Effector memory CD4-positive, alpha-beta T cell (primary cell): ENCODE data around the gene NUPR1.
A peak's percentile ranks its signal among the peaks of the same experiment; 100 is the strongest.

ENCODE experiments used
- DNase-seq, 3 donors: peaks; one replicate each; pipeline ENCODE4 v3.0.0-alpha.2; 2020
- H3K27ac ChIP-seq: 2 replicates; pipeline ENCODE4 v1.7.0; 2013; ENCODE audit warnings: mild to moderate bottlenecking, low read length, moderate library complexity; ENCODE audit not compliant: insufficient read depth, poor library complexity, severe bottlenecking
- H3K27me3 ChIP-seq: replicated peaks from 2 replicates; pipeline ENCODE4 v1.7.0; 2013; ENCODE audit warnings: mild to moderate bottlenecking, low read length; ENCODE audit not compliant: insufficient read depth, control insufficient read depth, poor library complexity, severe bottlenecking
- H3K36me3 ChIP-seq: 2 replicates; pipeline ENCODE4 v1.7.0; 2013; ENCODE audit warnings: mild to moderate bottlenecking, low read length, moderate library complexity; ENCODE audit not compliant: control insufficient read depth, insufficient read depth
- H3K4me1 ChIP-seq: 2 replicates; pipeline ENCODE4 v1.7.0; 2013; ENCODE audit warnings: low read length, mild to moderate bottlenecking; ENCODE audit not compliant: control insufficient read depth, insufficient read depth, poor library complexity, severe bottlenecking
- H3K4me3 ChIP-seq: 2 replicates; pipeline ENCODE4 v1.7.0; 2013; ENCODE audit warnings: low read length, low read depth, mild to moderate bottlenecking; ENCODE audit not compliant: insufficient read depth, poor library complexity, severe bottlenecking
- H3K9me3 ChIP-seq: 2 replicates; pipeline ENCODE4 v1.7.0; 2013; ENCODE audit warnings: mild to moderate bottlenecking, low read length, moderate library complexity; ENCODE audit not compliant: control insufficient read depth

NUPR1 gene

DNA sequence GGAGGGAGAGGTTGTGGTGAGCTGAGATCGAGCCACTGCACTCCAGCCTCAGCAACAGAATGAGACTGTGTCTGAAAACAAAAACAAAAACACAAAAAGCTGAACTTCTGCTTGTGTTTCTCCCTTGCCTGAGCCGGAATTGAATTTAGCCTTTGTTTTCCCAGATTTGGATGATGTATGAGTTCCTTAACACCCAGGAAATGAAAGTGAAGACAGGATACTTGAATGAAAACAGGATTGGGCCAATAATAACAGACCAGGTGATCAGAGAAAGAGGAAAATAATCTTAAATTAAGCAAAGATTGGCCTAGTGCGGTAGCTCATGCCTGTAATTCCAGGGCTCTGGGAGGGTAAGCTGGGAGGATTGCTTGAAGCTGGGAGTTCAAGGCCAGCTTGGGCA, 1.6 kb upstream of the NUPR1 start:
- no peaks in the 10 kb centered on the region for H3K4me1 ChIP-seq

DNA sequence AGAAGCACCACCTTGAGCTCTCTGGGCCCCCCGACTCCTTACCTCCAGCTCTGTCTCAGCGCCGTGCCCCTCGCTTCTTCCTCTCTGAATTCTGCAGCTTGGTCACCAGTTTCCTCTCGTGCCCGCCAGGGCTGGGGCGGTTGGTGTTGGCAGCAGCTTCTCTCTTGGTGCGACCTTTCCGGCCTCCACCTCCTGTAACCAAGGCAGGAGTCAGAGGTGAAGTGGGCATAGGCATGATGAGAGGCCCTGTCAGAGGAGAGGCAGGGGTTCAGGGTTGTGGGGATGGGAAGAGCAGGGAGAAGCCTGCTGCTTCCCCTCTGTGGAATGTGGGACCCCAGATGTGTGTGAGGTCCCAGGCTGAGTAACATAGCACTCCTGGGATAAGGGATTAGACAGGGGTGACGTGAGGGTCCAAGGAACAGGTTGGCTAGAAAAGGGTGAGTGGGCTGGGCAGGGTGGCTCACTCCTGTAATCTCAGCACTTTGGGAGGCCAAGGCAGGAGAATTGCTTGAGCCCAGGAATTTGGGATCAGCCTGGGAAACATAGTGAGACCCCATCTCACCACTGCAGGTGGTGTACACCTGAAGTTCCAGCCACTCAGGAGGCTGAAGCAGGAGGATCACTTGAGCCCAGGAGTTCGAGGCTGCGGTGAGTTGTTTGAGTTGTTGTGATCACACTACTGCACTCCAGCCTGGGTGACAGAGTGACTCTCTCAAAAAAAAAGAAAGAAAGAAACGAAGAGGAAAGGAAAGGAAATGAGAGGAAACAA, 626 bp downstream of the NUPR1 start:
- H3K36me3 ChIP-seq = no peaks in the 10 kb centered on the region
- peaks cover 11% of the 10 kb centered on the region for H3K4me1 ChIP-seq
- H3K27ac ChIP-seq = no peak overlapping the region
- no peaks in the 10 kb centered on the region for H3K27me3 ChIP-seq
- DNase-seq = no peak
- H3K4me3 ChIP-seq = no peak overlapping the region
- H3K9me3 ChIP-seq = no peaks in the 10 kb centered on the region

More for the DNA sequence above, 1.6 kb upstream of the NUPR1 start:
- Histone ChIP-seq H3K9me3 (no peaks in the 10 kb centered on the region), H3K36me3 (no peaks in the 10 kb centered on the region), H3K27ac (no peak overlapping the region), H3K4me3 (no peak overlapping the region), H3K27me3 (no peaks in the 10 kb centered on the region)
- no peak for DNase-seq

DNA sequence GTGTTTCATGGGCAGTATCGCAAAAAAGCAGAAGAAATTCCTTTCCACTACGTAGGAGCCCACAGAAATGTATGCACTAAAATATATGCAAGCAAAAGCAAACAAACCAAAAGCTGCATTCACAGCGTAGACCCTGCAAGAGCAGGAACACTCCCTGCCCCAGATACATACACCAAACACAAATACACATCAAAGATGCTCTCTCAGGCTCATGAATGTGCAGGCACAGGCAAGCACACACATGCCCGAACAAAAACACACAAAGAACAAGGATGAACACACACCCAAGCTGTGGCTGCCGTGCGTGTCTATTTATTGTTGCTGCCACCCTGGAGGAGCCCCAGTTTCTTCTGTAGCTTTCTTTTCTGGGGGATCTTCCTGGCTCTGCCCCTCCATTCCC, 1.7 kb downstream of the NUPR1 start:
- Histone ChIP-seq H3K4me1 (peaks cover 11% of the 10 kb centered on the region), H3K36me3 (no peaks in the 10 kb centered on the region), H3K4me3 (no peak overlapping the region), H3K27ac (no peak overlapping the region), H3K27me3 (no peaks in the 10 kb centered on the region), H3K9me3 (no peaks in the 10 kb centered on the region)
- no peak for DNase-seq

DNA sequence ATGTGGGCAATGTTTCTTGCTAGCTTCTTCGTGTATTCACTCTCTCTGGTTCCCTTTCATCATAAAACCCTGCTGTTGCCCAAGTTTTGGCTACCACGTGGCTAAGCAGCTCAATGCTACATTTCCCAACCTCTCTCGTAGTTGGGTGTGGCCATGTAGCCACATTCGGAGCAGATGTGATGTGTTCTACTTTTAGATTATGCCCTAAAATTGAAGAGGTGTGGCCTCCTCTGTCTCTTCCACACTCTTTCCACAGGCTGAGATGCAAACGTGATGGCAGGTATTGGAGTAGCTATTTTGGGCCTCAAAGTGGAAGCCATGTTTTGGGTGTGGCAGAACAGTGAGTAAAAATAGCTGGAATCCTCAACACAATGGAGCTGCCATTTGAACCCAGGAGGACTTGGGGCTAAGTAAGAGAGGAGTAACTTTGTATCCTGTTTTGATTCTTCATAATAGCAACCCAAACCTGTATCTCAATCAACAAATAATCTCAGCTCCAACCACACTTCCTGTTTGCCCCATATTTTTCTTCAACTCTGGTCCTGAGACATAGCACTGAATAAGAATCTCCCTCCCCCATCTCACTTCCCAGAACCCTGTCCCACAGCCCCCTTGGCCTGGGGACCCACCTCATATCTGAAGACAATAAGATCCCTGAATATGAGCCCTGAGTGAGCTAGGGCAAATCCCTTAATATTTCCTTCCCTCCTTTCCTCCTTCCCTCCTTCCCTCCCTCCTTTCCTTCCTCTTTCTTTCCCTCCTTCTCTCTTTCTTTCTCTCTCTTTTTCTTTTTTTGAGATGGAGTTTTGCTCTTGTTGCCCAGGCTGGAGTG, 4.0 kb downstream of the NUPR1 start:
- no peaks in the 10 kb centered on the region for H3K9me3 ChIP-seq
- H3K4me3 ChIP-seq = no peak overlapping the region
- peak overlapping the region; percentile 32 for H3K27ac ChIP-seq
- peaks cover 11% of the 10 kb centered on the region for H3K4me1 ChIP-seq
- no peaks in the 10 kb centered on the region for H3K27me3 ChIP-seq
- no peaks in the 10 kb centered on the region for H3K36me3 ChIP-seq
- no peak for DNase-seq

DNA sequence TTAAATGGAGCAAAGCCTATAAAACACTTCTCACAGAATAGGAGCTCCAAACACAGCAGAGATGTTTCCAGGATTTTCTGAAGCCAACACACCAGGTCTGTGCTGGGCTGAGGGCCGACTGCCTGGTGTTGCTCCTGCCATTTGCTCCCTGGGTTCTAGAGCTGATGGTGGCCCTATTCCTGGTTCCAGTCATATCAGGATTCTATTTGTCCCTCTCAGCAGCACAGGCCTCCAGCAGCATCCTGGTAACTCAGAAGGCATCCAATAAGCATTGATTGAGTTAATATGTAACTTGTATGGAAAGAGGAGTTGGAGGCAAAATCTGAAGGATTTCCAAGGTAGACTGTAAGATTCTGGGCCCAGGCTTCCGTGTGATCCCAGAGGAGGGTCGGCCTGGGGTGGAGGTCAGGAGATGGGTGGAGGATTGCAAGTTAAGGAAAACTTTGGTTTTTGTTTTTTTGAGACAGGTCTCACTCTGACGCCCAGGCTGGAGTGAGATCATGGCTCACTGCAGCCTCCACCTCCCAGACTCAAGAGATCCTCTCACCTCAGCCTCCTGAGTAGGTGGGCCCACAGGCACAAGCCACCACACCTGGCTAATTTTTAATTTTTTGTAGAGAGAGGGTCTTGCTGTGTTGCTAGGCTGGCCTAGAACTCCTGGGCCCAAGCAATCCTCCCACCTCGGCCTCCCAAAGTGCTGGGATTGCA, 5.7 kb downstream of the NUPR1 start:
- no peaks in the 10 kb centered on the region for H3K36me3 ChIP-seq
- DNase-seq = no peak
- H3K27ac ChIP-seq = no peak overlapping the region
- no peaks in the 10 kb centered on the region for H3K27me3 ChIP-seq
- H3K4me1 ChIP-seq = peaks cover 11% of the 10 kb centered on the region
- no peak overlapping the region for H3K4me3 ChIP-seq
- no peaks in the 10 kb centered on the region for H3K9me3 ChIP-seq

DNA sequence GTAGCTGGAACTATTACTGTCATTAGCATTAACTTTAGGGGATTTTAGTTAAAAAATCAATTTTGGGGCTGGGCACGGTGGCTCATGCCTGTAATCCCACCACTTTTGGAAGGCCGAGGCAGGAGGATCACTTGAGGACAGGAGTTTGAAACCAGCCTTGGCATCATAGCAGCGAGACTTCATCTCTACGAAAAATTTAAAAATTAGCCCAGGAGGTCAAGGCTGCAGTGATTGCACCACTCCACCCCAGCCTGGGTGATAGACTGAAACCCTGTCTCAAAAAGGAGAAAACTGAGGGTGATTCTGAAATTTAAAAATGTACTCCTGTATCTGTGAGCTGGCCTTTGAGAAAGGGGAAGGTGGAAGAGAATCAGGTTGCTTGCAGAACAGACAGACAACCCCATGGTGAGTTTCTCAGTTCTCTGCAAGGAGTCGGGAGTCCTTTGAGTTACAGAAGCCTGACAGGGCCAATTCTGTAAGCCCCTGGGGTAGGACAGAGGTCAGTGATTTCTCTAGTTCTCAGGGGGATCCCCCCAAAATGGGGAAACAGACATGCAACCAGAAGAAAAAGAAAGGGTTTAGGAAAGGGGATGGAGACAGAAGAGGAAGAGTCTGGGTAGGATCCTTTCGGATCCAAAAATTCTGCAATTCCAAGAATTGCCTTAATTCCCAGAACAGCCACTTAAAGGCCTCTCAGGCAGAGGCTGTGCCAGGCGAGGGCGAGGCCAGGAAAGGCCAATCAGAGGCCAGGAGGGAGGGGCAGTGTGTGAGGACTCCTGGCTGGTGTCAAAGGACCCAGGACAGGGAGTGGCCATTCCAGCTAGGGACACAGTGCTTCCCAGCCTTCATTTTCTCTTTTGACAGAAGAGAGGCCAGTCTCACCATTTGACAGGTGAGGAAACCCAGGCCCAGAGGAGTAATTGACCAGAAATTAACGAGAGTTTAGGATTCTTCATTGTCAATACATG, 6.7 kb downstream of the NUPR1 start:
- no peak for DNase-seq
- no peaks in the 10 kb centered on the region for H3K27me3 ChIP-seq
- no peak overlapping the region for H3K27ac ChIP-seq
- H3K9me3 ChIP-seq = no peaks in the 10 kb centered on the region
- H3K4me1 ChIP-seq = peaks cover 11% of the 10 kb centered on the region
- no peak overlapping the region for H3K4me3 ChIP-seq
- H3K36me3 ChIP-seq = no peaks in the 10 kb centered on the region

DNA sequence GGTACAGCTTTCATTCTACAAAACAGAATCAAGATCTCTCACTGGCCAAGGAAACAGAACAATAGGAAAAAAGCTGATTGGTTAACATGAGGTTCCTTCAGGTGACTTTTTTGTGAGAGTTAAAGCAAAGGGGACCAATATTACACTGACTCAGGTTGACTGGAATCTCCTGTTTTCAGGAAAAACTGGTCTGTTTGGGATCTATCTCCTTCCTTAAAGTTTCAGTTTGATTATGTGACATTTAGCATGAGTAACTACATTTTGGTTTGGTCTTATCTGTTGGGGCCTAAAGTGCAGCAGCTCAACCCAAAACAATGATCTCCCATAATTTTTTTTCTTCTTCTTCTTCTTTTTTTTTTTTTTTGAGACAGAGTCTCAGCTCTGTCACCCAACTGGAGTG, 9.7 kb downstream of the NUPR1 start:
- peaks cover 4% of the 10 kb centered on the region for H3K4me1 ChIP-seq
- H3K27ac ChIP-seq = no peak overlapping the region
- no peak overlapping the region for H3K4me3 ChIP-seq
- no peaks in the 10 kb centered on the region for H3K27me3 ChIP-seq
- H3K36me3 ChIP-seq = no peaks in the 10 kb centered on the region
- DNase-seq = no peak
- no peaks in the 10 kb centered on the region for H3K9me3 ChIP-seq

DNA sequence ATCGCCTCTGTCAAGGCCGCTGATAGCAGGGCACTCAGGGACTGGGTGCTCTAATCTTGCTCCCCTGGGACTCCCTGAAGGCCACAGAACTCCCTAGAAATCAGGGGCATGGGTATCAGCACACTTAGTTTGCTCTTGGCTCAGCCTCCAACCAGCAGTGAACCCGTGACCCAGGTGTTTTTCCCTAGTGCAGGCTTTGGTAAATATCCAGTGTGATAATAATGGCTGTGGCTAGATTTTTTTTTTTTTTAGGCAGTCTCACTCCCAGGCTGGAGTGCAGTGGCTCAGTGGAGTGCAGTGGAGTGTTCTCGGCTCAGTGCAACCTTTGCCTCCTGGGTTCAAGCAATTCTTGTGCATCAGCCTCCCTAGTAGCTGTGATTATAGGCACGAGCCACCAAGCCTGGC, 10.3 kb downstream of the NUPR1 start:
- Histone ChIP-seq H3K27me3 (no peaks in the 10 kb centered on the region), H3K4me3 (no peak overlapping the region), H3K4me1 (no peaks in the 10 kb centered on the region), H3K36me3 (no peaks in the 10 kb centered on the region), H3K27ac (no peak overlapping the region), H3K9me3 (no peaks in the 10 kb centered on the region)
- DNase-seq = no peak

DNA sequence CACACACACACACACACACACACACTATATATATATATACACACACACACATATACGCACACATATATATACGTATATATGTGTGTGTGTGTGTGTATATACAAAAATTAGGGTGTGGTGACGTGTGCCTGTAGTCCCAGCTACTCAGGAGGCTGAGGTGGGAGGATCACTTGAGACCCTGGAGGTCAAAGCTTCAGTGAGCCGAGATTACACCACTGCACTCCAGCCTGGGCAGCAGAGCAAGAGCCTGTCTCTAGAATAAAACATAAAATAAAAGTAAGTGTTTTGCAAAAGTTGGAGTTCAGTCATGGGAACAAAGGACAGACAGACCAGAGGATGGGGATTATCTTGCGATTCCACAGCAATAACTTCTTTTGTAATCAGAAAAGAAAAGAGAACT, 10.8 kb downstream of the NUPR1 start:
- no peak overlapping the region for H3K27ac ChIP-seq
- H3K9me3 ChIP-seq = no peaks in the 10 kb centered on the region
- H3K27me3 ChIP-seq = no peaks in the 10 kb centered on the region
- H3K36me3 ChIP-seq = no peaks in the 10 kb centered on the region
- H3K4me1 ChIP-seq = no peaks in the 10 kb centered on the region
- no peak overlapping the region for H3K4me3 ChIP-seq
- DNase-seq = no peak
